ENCODE results near the gene RPS6KL1.

GRCh38 chr14:74856366-74856765 lies 66.7 kb downstream of the RPS6KL1 start:
- no peak for TF ChIP-seq MXI1 (conservative IDR thresholded peaks at IDR 0.05; ENCODE audit: poor library complexity, severe bottlenecking)
- no peak for TF ChIP-seq CTCF (IDR thresholded peaks at IDR 0.05; ENCODE audit: poor library complexity, severe bottlenecking)
- no peak for TF ChIP-seq POLR2AphosphoS5 (IDR thresholded peaks at IDR 0.05)
- no peak for TF ChIP-seq EP300 (conservative IDR thresholded peaks at IDR 0.05; ENCODE audit: poor library complexity, severe bottlenecking)
